Neural progenitor cell (in vitro differentiated cells): ENCODE data around the gene TCF7L2. TPM values are rescaled to one million over a fixed set of nuclear protein-coding genes. Genes with fewer than 3 reads are reported as not detected.

Experiments used
- DNase-seq: peaks from one replicate; pipeline ENCODE4 v3.0.0-alpha.2; 2016; ENCODE audit warnings: low spot score
- H2AFZ ChIP-seq: fragments of 200-600 bp; sonication (generic); replicated peaks from 2 replicates; pipeline ENCODE4 v1.6.1; 2016; ENCODE audit warnings: antibody characterized with exemption
- H3F3A ChIP-seq: fragments of 200-600 bp; sonication (generic); 2 replicates; pipeline ENCODE4 v1.6.1; 2016; ENCODE audit warnings: antibody characterized with exemption, low read depth
- H3K27ac ChIP-seq: fragments of 200-600 bp; sonication (generic); 2 replicates; pipeline ENCODE4 v1.5.1; 2016; ENCODE audit warnings: mild to moderate bottlenecking
- H3K27me3 ChIP-seq: fragments of 200-600 bp; sonication (generic); 2 replicates; pipeline ENCODE4 v1.6.1; 2016; ENCODE audit warnings: mild to moderate bottlenecking, moderate library complexity
- H3K36me3 ChIP-seq: fragments of 200-600 bp; sonication (generic); 2 replicates; pipeline ENCODE4 v1.5.1; 2016
- H3K4me1 ChIP-seq: fragments of 200-600 bp; sonication (generic); 2 replicates; pipeline ENCODE4 v1.6.1; 2016; ENCODE audit warnings: mixed run types
- H3K4me2 ChIP-seq: fragments of 200-600 bp; sonication (generic); 2 replicates; pipeline ENCODE4 v1.6.1; 2016
- H3K4me3 ChIP-seq: fragments of 200-600 bp; sonication (generic); 2 replicates; pipeline ENCODE4 v1.5.1; 2016
- H3K79me2 ChIP-seq: fragments of 200-600 bp; sonication (generic); 2 replicates; pipeline ENCODE4 v1.6.1; 2016; ENCODE audit warnings: low read depth
- H3K9ac ChIP-seq: fragments of 200-600 bp; sonication (generic); 2 replicates; pipeline ENCODE4 v1.6.1; 2016
- H3K9me3 ChIP-seq: fragments of 200-600 bp; sonication (generic); 2 replicates; pipeline ENCODE4 v1.5.1; 2016; ENCODE audit warnings: low read depth
- H4K20me1 ChIP-seq: fragments of 200-600 bp; sonication (generic); 2 replicates; pipeline ENCODE4 v1.6.1; 2016; ENCODE audit warnings: low read depth
- H3K27ac Mint-ChIP-seq: 3 replicates; pipeline ENCODE4 v1.8.0; 2021; ENCODE audit warnings: mixed read lengths
- H3K27me3 Mint-ChIP-seq: 2 replicates; pipeline ENCODE4 v1.8.0; 2022; ENCODE audit warnings: low read depth, mild to moderate bottlenecking, inconsistent platforms, moderate library complexity, mixed read lengths; ENCODE audit not compliant: insufficient read depth
- H3K36me3 Mint-ChIP-seq: 3 replicates; pipeline ENCODE4 v1.8.0; 2021; ENCODE audit warnings: mixed read lengths
- H3K4me1 Mint-ChIP-seq: 3 replicates; pipeline ENCODE4 v1.8.0; 2021; ENCODE audit warnings: mixed read lengths
- H3K4me3 Mint-ChIP-seq: 3 replicates; pipeline ENCODE4 v1.8.0; 2021; ENCODE audit warnings: mild to moderate bottlenecking, moderate library complexity, mixed read lengths
- H3K9me3 Mint-ChIP-seq: 3 replicates; pipeline ENCODE4 v1.8.0; 2020; ENCODE audit warnings: mixed read lengths
- EZH2 ChIP-seq: fragments of 200-600 bp; sonication (generic); IDR thresholded peaks from 2 replicates; pipeline ENCODE4 v1.6.1; 2017; ENCODE audit warnings: antibody characterized with exemption, mild to moderate bottlenecking, moderate library complexity
- EZH2phosphoT487 ChIP-seq: fragments of 200-600 bp; sonication (generic); IDR thresholded peaks from 2 replicates; pipeline ENCODE4 v1.6.1; 2017; ENCODE audit warnings: antibody characterized with exemption
- total RNA-seq: library from RNA; depleted of rRNA; stranded (reverse); fragments of >200 nt; gene quantifications from 2 replicates; pipeline ENCODE4 v1.2.3, GENCODE V29; 2015; ENCODE audit warnings: low replicate concordance
- TF ChIP-seq, protein P1 (sequence below): fragments of 200-600 bp; sonication (generic); IDR thresholded peaks from 2 replicates; pipeline ENCODE4 v1.5.1; 2017; ENCODE audit warnings: antibody characterized with exemption, mild to moderate bottlenecking

Gene TCF7L2
- total RNA-seq, 1 donor from 2014 or later: 12.3 TPM

DNA sequence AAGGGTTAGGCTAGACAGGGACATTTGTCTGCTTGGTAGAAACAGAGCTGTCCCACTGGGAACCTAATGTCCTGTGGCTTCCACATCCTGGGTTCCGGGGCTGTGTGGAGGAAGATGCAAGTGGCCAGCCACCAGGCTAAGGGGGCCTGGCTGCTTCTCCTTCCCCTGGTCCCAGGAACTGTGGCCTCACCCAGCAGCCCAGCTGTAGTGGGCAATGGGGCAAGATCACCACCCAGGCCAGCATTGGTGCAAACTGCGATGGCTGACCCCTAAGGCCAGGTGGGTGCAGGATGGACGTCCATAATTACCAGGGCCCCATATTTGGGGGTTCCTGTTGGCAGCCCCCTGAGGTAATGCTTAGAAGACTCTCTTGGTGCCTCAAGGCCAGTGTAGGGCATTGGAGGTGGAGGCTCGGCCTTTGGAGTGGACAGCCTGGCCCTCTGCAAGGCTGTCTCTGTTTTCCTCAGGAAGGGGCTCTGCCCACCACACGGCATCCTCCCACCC lies 226.7 kb downstream of the TCF7L2 start:
- Histone ChIP-seq H3F3A (peaks cover 13% of the 10 kb centered on the region), H3K27me3 (no peaks in the 10 kb centered on the region), H3K27ac (no peak overlapping the region), H3K9ac (no peak overlapping the region), H3K79me2 (no peaks in the 10 kb centered on the region), H3K4me2 (no peak overlapping the region), H2AFZ (no peak overlapping the region), H3K36me3 (no peaks in the 10 kb centered on the region), H3K4me3 (no peak overlapping the region), H3K4me1 (peaks cover 40% of the 10 kb centered on the region), H4K20me1 (no peaks in the 10 kb centered on the region), H3K9me3 (no peaks in the 10 kb centered on the region)
- TF ChIP-seq, protein P1, sequence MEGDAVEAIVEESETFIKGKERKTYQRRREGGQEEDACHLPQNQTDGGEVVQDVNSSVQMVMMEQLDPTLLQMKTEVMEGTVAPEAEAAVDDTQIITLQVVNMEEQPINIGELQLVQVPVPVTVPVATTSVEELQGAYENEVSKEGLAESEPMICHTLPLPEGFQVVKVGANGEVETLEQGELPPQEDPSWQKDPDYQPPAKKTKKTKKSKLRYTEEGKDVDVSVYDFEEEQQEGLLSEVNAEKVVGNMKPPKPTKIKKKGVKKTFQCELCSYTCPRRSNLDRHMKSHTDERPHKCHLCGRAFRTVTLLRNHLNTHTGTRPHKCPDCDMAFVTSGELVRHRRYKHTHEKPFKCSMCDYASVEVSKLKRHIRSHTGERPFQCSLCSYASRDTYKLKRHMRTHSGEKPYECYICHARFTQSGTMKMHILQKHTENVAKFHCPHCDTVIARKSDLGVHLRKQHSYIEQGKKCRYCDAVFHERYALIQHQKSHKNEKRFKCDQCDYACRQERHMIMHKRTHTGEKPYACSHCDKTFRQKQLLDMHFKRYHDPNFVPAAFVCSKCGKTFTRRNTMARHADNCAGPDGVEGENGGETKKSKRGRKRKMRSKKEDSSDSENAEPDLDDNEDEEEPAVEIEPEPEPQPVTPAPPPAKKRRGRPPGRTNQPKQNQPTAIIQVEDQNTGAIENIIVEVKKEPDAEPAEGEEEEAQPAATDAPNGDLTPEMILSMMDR: no peak
- TF ChIP-seq EZH2 (no peak), EZH2phosphoT487 (no peak)
- H3K4me1 Mint-ChIP-seq: peaks cover 37% of the 10 kb centered on the region
- no peaks in the 10 kb centered on the region for H3K9me3 Mint-ChIP-seq
- H3K4me3 Mint-ChIP-seq: no peak overlapping the region
- no peak overlapping the region for H3K27ac Mint-ChIP-seq
- H3K36me3 Mint-ChIP-seq: no peaks in the 10 kb centered on the region
- DNase-seq: no peak
- H3K27me3 Mint-ChIP-seq: peaks cover 6% of the 10 kb centered on the region

DNA sequence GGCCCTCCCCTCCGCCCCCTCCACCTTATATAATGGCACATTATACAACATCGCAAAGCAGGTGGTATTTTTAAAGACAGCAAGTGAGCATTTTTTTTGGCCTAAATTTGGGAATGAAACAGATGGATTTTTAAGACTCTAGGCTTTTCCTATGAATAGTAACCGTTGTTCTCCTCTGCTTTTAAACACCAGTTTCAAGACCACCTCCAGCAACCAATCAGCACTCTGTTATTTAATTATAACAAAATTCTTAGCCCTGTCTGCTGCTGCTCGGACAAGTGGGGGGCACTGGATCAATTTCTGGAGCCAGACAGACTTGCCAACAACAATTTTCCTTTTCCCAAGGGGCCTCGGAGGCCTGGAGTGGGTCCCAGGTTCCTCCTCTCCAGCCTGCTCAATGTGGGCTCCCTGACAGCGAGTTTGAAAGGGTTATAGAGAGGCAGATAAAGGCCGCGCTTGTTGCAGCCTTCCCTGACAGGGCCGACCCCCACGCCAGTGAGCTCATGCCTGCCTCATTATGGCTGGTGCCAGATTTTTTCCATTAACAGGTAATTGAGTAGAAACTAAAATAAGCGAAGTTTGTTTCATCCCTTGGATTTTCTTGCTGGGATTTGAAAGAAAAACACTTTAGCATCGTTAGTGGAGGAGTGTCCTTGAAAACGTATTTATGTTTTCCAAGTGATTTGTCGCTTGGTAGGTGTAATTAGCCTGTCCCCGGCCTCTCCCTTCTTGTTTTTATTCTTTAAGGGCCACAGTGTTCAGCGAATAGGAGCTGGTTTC lies 227.3 kb downstream of the TCF7L2 start:
- H3K4me1 ChIP-seq: peaks cover 40% of the 10 kb centered on the region
- H3K4me3 ChIP-seq: no peak overlapping the region
- H3K4me3 Mint-ChIP-seq: no peak overlapping the region
- no peaks in the 10 kb centered on the region for H3K9me3 Mint-ChIP-seq
- no peak for TF ChIP-seq EZH2phosphoT487
- no peak for TF ChIP-seq EZH2
- DNase-seq: peak; percentile 53
- H3K36me3 Mint-ChIP-seq: no peaks in the 10 kb centered on the region
- peaks cover 13% of the 10 kb centered on the region for H3F3A ChIP-seq
- H3K9me3 ChIP-seq: no peaks in the 10 kb centered on the region
- no peak overlapping the region for H2AFZ ChIP-seq
- no peaks in the 10 kb centered on the region for H4K20me1 ChIP-seq
- H3K4me1 Mint-ChIP-seq: peaks cover 43% of the 10 kb centered on the region
- H3K27me3 Mint-ChIP-seq: peaks cover 6% of the 10 kb centered on the region
- no peaks in the 10 kb centered on the region for H3K79me2 ChIP-seq
- H3K27ac ChIP-seq: no peak overlapping the region
- no peaks in the 10 kb centered on the region for H3K36me3 ChIP-seq
- H3K27me3 ChIP-seq: no peaks in the 10 kb centered on the region
- H3K4me2 ChIP-seq: peak overlapping the region; percentile 5
- H3K9ac ChIP-seq: no peak overlapping the region
- peak overlapping the region; percentile 50 for H3K27ac Mint-ChIP-seq

DNA sequence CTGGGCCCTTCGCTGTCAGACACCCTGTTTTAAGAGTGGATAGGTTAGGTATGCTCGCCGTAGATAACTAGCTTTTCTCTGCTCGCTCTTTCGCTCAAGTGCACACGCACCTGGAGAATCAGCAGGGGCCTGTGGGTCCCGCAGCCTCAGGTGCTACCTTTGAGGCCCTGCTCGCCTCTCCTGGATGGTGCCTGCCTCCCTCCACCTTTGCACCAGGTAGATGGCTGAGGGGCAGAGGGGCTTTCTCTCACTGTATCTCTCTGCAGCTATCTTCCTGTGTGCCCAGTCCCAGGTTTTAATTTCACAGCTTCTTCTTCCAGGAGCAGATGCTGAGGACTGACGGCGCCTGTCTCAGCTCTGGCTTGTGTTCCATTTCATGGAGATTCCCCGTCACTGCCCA lies 227.9 kb downstream of the TCF7L2 start:
- Histone ChIP-seq H3K4me1 (peaks cover 40% of the 10 kb centered on the region), H2AFZ (no peak overlapping the region), H3K4me2 (peak overlapping the region; percentile 5), H3F3A (peaks cover 13% of the 10 kb centered on the region), H4K20me1 (no peaks in the 10 kb centered on the region), H3K9ac (no peak overlapping the region), H3K4me3 (no peak overlapping the region), H3K79me2 (no peaks in the 10 kb centered on the region), H3K36me3 (no peaks in the 10 kb centered on the region), H3K9me3 (no peaks in the 10 kb centered on the region), H3K27me3 (no peaks in the 10 kb centered on the region), H3K27ac (peak overlapping the region; percentile 45)
- Mint-ChIP-seq H3K27me3 (peaks cover 6% of the 10 kb centered on the region), H3K36me3 (no peaks in the 10 kb centered on the region), H3K4me3 (no peak overlapping the region), H3K27ac (peak overlapping the region; percentile 50), H3K9me3 (no peaks in the 10 kb centered on the region), H3K4me1 (peaks cover 45% of the 10 kb centered on the region)
- no peak for DNase-seq
- TF ChIP-seq EZH2 (no peak), EZH2phosphoT487 (no peak)
- TF ChIP-seq, protein P1: no peak

DNA sequence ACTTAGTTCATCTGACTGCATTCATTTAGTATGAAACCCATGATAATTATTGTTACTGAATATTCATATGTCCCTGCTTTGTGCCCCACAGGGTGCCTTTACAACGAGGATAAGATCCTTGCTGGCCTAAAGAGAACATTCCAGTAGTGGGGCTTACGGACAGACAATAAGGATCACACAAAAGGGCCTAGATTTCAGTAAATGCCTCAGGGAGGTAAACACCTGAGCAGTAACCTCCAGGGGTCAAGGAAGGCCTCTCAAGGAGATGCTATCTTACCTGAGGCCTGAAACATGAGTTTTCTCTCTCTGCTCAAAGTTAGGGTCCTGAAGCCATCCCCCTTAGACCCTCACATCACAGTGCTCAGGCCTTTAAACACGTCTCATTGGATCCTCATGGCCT lies 228.7 kb downstream of the TCF7L2 start:
- H3K4me2 ChIP-seq: no peak overlapping the region
- H3K4me3 Mint-ChIP-seq: no peak overlapping the region
- TF ChIP-seq, protein P1: no peak
- TF ChIP-seq EZH2: no peak
- TF ChIP-seq EZH2phosphoT487: no peak

More for the DNA sequence above, 228.7 kb downstream of the TCF7L2 start:
- peaks cover 13% of the 10 kb centered on the region for H3F3A ChIP-seq
- Mint-ChIP-seq H3K4me1 (peaks cover 45% of the 10 kb centered on the region), H3K27me3 (peaks cover 6% of the 10 kb centered on the region), H3K27ac (no peak overlapping the region), H3K36me3 (no peaks in the 10 kb centered on the region), H3K9me3 (no peaks in the 10 kb centered on the region)
- H3K27me3 ChIP-seq: no peaks in the 10 kb centered on the region
- DNase-seq: no peak
- H3K36me3 ChIP-seq: no peaks in the 10 kb centered on the region
- H4K20me1 ChIP-seq: no peaks in the 10 kb centered on the region
- no peaks in the 10 kb centered on the region for H3K79me2 ChIP-seq
- no peak overlapping the region for H3K9ac ChIP-seq
- H3K9me3 ChIP-seq: no peaks in the 10 kb centered on the region
- H3K27ac ChIP-seq: no peak overlapping the region
- H3K4me1 ChIP-seq: peaks cover 48% of the 10 kb centered on the region
- H3K4me3 ChIP-seq: no peak overlapping the region
- no peak overlapping the region for H2AFZ ChIP-seq
